Gastroesophageal sphincter (tissue), 3 donors: ENCODE data around the gene C17orf58.
"Not testable (repeated sequence)": the region's sequence is repeated elsewhere in the genome, so short reads cannot be mapped to it uniquely, and the experiment has no call there.

Source experiments
- CTCF ChIP-seq, 4 experiments: fragments of 200-600 bp in 2 of 4; fragments of 450-650 bp in 2 of 4; sonication (generic) in 1 of 4; IDR thresholded peaks; one replicate each; pipeline ENCODE4 v1.5.1; 2017 to 2019; ENCODE audit warnings: antibody characterized with exemption in 4 of 4, mild to moderate bottlenecking in 2 of 4, moderate library complexity in 2 of 4
- POLR2A ChIP-seq, 2 donors: fragments of 450-650 bp; IDR thresholded peaks; one replicate each; pipeline ENCODE4 v1.6.1; 2017; ENCODE audit warnings: antibody characterized with exemption in 2 of 2, mild to moderate bottlenecking in 2 of 2, moderate library complexity in 1 of 2
- POLR2AphosphoS5 ChIP-seq: sonication (generic); formaldehyde crosslinking; IDR thresholded peaks from one replicate; pipeline ENCODE4 v1.6.1; 2017; ENCODE audit warnings: antibody characterized with exemption

GRCh38 chr17:67976306-67976705 is 20.0 kb downstream of the C17orf58 start:
- not testable (repeated sequence) for TF ChIP-seq CTCF (IDR thresholded peaks at IDR 0.05); POLR2AphosphoS5; POLR2A (IDR thresholded peaks at IDR 0.05)
